Endothelial cell of umbilical vein (primary cell): Measurements from ENCODE around the gene CSMD2. TPM values are rescaled to one million over a fixed set of nuclear protein-coding genes. Genes with fewer than 3 reads are reported as not detected.

Experiments
- BruUV-seq: library from RNA; stranded (reverse); fragments of 400-500 nt; replicated peaks from 2 replicates; lab custom pipeline; 2021; lab: Mats Ljungman, UMichigan
- CTCF ChIA-PET: fragments of 300-600, 350-600 bp; sonication (Branson Sonifier 250); formaldehyde crosslinking; loops from one replicate; lab custom pipeline; 2021; ENCODE audit warnings: antibody characterized with exemption, inconsistent platforms; lab: Charles Lee
- POLR2A ChIA-PET: fragments of 300-600, 350-600 bp; sonication (Branson Sonifier 250); formaldehyde crosslinking; loops from one replicate; lab custom pipeline; 2021; ENCODE audit warnings: antibody characterized with exemption, inconsistent platforms; lab: Charles Lee
- DNase-seq: peaks from one replicate; pipeline ENCODE4 v3.0.0-alpha.2; 2011; ENCODE audit warnings: low read depth, low spot score
- FAIRE-seq: peaks from 2 replicates; lab custom pipeline; 2011; peaks lifted over from hg19 to GRCh38; lab: Jason Lieb, UNC
- H2AFZ ChIP-seq: 2 replicates; pipeline ENCODE4 v1.6.0; 2012; ENCODE audit warnings: low read depth, low read length, control low read depth, inconsistent platforms
- H3K27ac ChIP-seq: 2 replicates; pipeline ENCODE4 v1.5.1; 2011; ENCODE audit warnings: low read depth, mild to moderate bottlenecking, control low read depth, low read length, moderate library complexity; ENCODE audit not compliant: insufficient read depth
- H3K27me3 ChIP-seq, 2 experiments: 2 replicates each; pipeline versions ENCODE4 v1.6.0 to v1.6.1; 2011; ENCODE audit warnings: low read length in 2 of 2, mixed read lengths in 1 of 2; ENCODE audit not compliant: control insufficient read depth in 2 of 2, insufficient read depth in 2 of 2
- H3K36me3 ChIP-seq, 2 experiments: 2 replicates in 1 of 2; 3 replicates in 1 of 2; pipeline ENCODE4 v1.5.1; 2011; ENCODE audit warnings: low read length in 2 of 2, mild to moderate bottlenecking in 1 of 2, moderate library complexity in 1 of 2; ENCODE audit not compliant: control insufficient read depth in 2 of 2, insufficient read depth in 2 of 2; ENCODE audit errors: extremely low read depth in 1 of 2
- H3K4me1 ChIP-seq: 3 replicates; pipeline ENCODE4 v1.5.1; 2011; ENCODE audit warnings: mild to moderate bottlenecking, low read length; ENCODE audit not compliant: control insufficient read depth, insufficient read depth; ENCODE audit errors: extremely low read depth
- H3K4me2 ChIP-seq: 2 replicates; pipeline ENCODE4 v1.6.1; 2011; ENCODE audit warnings: low read length, control low read depth, mixed read lengths; ENCODE audit not compliant: insufficient read depth
- H3K4me3 ChIP-seq, 3 experiments: fragments of 200-600 bp in 1 of 3; sonication (generic), shearing (Covaris generic) in 1 of 3; replicated peaks in 1 of 3; 2 replicates each; pipeline ENCODE4 v1.5.1; 2011 to 2016; ENCODE audit warnings: control low read depth in 3 of 3, low read length in 3 of 3, mild to moderate bottlenecking in 2 of 3, inconsistent platforms in 1 of 3, low read depth in 1 of 3, moderate library complexity in 1 of 3; ENCODE audit not compliant: insufficient read depth in 1 of 3
- H3K79me2 ChIP-seq: 2 replicates; pipeline ENCODE4 v1.6.0; 2012; ENCODE audit warnings: low read length, inconsistent platforms; ENCODE audit not compliant: control insufficient read depth, insufficient read depth
- H3K9ac ChIP-seq: replicated peaks from 2 replicates; pipeline ENCODE3; 2011; ENCODE audit warnings: low read length, control low read depth; ENCODE audit not compliant: insufficient read depth; ENCODE audit errors: extremely low read depth
- H3K9me1 ChIP-seq: replicated peaks from 3 replicates; pipeline ENCODE4 v1.6.0; 2011; ENCODE audit warnings: mild to moderate bottlenecking, low read length; ENCODE audit not compliant: control insufficient read depth, insufficient read depth; ENCODE audit errors: extremely low read depth
- H3K9me3 ChIP-seq: replicated peaks from 2 replicates; pipeline ENCODE4 v1.5.1; 2012; ENCODE audit warnings: low read length, inconsistent platforms; ENCODE audit not compliant: control insufficient read depth, insufficient read depth
- H4K20me1 ChIP-seq: replicated peaks from 2 replicates; pipeline ENCODE3; 2011; ENCODE audit warnings: mild to moderate bottlenecking, low read length; ENCODE audit not compliant: control insufficient read depth, insufficient read depth; ENCODE audit errors: extremely low read depth
- EZH2 ChIP-seq: IDR thresholded peaks from 2 replicates; pipeline ENCODE4 v1.6.1; 2012; ENCODE audit warnings: borderline replicate concordance, low read depth, mild to moderate bottlenecking, moderate library complexity, low read length, inconsistent platforms; ENCODE audit not compliant: severe bottlenecking
- FOS ChIP-seq: IDR thresholded peaks from 2 replicates; pipeline ENCODE4 v1.6.1; 2011; ENCODE audit warnings: mild to moderate bottlenecking, low read length, moderate library complexity, borderline replicate concordance; ENCODE audit not compliant: insufficient read depth
- GATA2 ChIP-seq: IDR thresholded peaks from 2 replicates; pipeline ENCODE4 v1.7.0; 2011; ENCODE audit warnings: low read depth, mild to moderate bottlenecking, moderate library complexity, mixed read lengths, low read length; ENCODE audit not compliant: insufficient read length, insufficient read depth
- JUN ChIP-seq: IDR thresholded peaks from 2 replicates; pipeline ENCODE4 v1.6.1; 2011; ENCODE audit warnings: borderline replicate concordance, low read depth; ENCODE audit not compliant: insufficient read length, insufficient read depth
- MYC ChIP-seq: IDR thresholded peaks from one replicate; pipeline ENCODE4 v1.6.1; 2011; ENCODE audit warnings: mild to moderate bottlenecking, low read depth, low read length
- POLR2A ChIP-seq: IDR thresholded peaks from 2 replicates; pipeline ENCODE4 v1.6.1; 2012; ENCODE audit warnings: low read depth, mild to moderate bottlenecking, control low read depth, low read length
- POLR2AphosphoS5 ChIP-seq: IDR thresholded peaks from 2 replicates; pipeline ENCODE4 v1.6.1; 2012; ENCODE audit warnings: low read depth, mild to moderate bottlenecking, control low read depth, low read length, moderate library complexity; ENCODE audit not compliant: insufficient read depth
- dilution Hi-C: fragments of 300-500 bp; cut with MboI; formaldehyde crosslinking; loops from one replicate; pipeline ENCODE4 v1.15.0; 2019; ENCODE audit warnings: low sequenced_read_pairs; ENCODE audit not compliant: extremely low pct_ligation_motif_present
- intact Hi-C: fragments of 100-400 bp; cut with micrococcal nuclease; formaldehyde crosslinking; loops from one replicate; pipeline ENCODE4 v1.10.0; 2022
- polyA plus RNA-seq, 4 experiments: library from polyadenylated mRNA; depleted of rRNA in 3 of 4; stranded (reverse) in 3 of 4; unstranded in 1 of 4; fragments of >200 nt; gene quantifications; 2 replicates each; pipeline versions ENCODE4 v1.2.1 to v1.2.3, GENCODE V29; 2011 to 2012; ENCODE audit warnings: missing spikeins in 1 of 4
- total RNA-seq: library from RNA; stranded (reverse); gene quantifications from 2 replicates; pipeline ENCODE4 v1.2.3, GENCODE V29; 2021
- TF ChIP-seq, protein P1 (sequence below): IDR thresholded peaks from 2 replicates; pipeline ENCODE4 v1.6.1; 2011; ENCODE audit not compliant: insufficient read depth, insufficient read length
- TF ChIP-seq, protein P2 (sequence below), 2 donors: IDR thresholded peaks; 1 replicate in 1 of 2; 2 replicates in 1 of 2; pipeline ENCODE4 v1.5.1; 2011; ENCODE audit warnings: low read length in 2 of 2, mild to moderate bottlenecking in 2 of 2, moderate library complexity in 2 of 2, control low read depth in 1 of 2, inconsistent platforms in 1 of 2, low read depth in 1 of 2; ENCODE audit not compliant: insufficient read depth in 1 of 2; ENCODE audit errors: extremely low read depth in 1 of 2

Gene CSMD2
- total and polyA plus RNA-seq, 2 donors (not counting 3 experiments of a cell fraction or from before 2014, with no cell fraction given): under 0.01 TPM; not detected in 1

DNA sequence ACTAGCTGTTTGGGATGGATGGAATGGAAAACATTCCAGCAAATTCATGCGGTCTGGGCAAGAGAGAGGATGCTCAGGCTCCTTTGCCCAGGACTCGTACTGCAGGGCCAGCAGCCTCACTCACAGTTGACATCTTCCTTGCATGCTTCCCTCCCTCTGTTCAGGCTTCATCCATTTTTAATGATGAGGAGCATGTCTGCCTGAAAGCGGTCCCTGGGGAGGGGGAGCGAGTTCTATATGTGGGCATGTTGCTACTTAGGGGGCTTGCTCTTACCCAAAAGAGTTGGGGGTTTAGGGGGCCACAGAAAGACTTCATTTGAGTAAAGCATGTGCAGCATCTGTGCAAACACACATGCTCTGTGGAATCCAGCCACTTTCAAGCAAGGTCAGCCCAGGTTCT lies 203.0 kb downstream of the CSMD2 start:
- BruUV-seq: no TSS peak
- no peak overlapping the region for H3K9ac ChIP-seq
- FAIRE-seq (no peak), DNase-seq (no peak)
- H3K4me1 ChIP-seq: no peaks in the 10 kb centered on the region
- H3K36me3 ChIP-seq: no peaks in the 10 kb centered on the region
- no peaks in the 10 kb centered on the region for H3K9me3 ChIP-seq
- no peak overlapping the region for H2AFZ ChIP-seq
- H3K9me1 ChIP-seq: no peaks in the 10 kb centered on the region
- no peak for TF ChIP-seq FOS
- TF ChIP-seq POLR2AphosphoS5: no peak
- dilution Hi-C loops: no loop called here
- no peak overlapping the region for H3K4me2 ChIP-seq
- intact Hi-C loops: no loop called here
- H3K4me3 ChIP-seq: no peak overlapping the region
- no peak overlapping the region for H3K27ac ChIP-seq
- POLR2A ChIA-PET: no interaction called here
- H3K27me3 ChIP-seq: no peaks in the 10 kb centered on the region
- CTCF ChIA-PET: no interaction called here
- no peaks in the 10 kb centered on the region for H3K79me2 ChIP-seq
- H4K20me1 ChIP-seq: no peaks in the 10 kb centered on the region

GRCh38 chr1:33960188-33960895 lies 204.7 kb downstream of the CSMD2 start:
- Histone ChIP-seq H3K9me3 (no peaks in the 10 kb centered on the region), H3K27ac (no peak overlapping the region), H3K27me3 (no peaks in the 10 kb centered on the region), H3K79me2 (no peaks in the 10 kb centered on the region), H3K4me3 (no peak overlapping the region), H3K9me1 (no peaks in the 10 kb centered on the region), H3K4me2 (no peak overlapping the region), H3K4me1 (no peaks in the 10 kb centered on the region), H2AFZ (no peak overlapping the region), H4K20me1 (no peaks in the 10 kb centered on the region), H3K9ac (no peak overlapping the region), H3K36me3 (no peaks in the 10 kb centered on the region)
- dilution Hi-C loops (no loop called here), intact Hi-C loops (no loop called here)
- no TSS peak for BruUV-seq
- POLR2A ChIA-PET: no interaction called here
- CTCF ChIA-PET: no interaction called here
- TF ChIP-seq, protein P1, sequence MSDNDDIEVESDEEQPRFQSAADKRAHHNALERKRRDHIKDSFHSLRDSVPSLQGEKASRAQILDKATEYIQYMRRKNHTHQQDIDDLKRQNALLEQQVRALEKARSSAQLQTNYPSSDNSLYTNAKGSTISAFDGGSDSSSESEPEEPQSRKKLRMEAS: no peak
- TF ChIP-seq JUN (no peak), FOS (no peak), GATA2 (no peak), EZH2 (no peak), POLR2AphosphoS5 (no peak), MYC (no peak), POLR2A (no peak)
- TF ChIP-seq, protein P2, sequence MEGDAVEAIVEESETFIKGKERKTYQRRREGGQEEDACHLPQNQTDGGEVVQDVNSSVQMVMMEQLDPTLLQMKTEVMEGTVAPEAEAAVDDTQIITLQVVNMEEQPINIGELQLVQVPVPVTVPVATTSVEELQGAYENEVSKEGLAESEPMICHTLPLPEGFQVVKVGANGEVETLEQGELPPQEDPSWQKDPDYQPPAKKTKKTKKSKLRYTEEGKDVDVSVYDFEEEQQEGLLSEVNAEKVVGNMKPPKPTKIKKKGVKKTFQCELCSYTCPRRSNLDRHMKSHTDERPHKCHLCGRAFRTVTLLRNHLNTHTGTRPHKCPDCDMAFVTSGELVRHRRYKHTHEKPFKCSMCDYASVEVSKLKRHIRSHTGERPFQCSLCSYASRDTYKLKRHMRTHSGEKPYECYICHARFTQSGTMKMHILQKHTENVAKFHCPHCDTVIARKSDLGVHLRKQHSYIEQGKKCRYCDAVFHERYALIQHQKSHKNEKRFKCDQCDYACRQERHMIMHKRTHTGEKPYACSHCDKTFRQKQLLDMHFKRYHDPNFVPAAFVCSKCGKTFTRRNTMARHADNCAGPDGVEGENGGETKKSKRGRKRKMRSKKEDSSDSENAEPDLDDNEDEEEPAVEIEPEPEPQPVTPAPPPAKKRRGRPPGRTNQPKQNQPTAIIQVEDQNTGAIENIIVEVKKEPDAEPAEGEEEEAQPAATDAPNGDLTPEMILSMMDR (IDR thresholded peaks at IDR 0.05; ENCODE audit: extremely low read depth in 1 of 2, insufficient read depth in 1 of 2, low read depth in 1 of 2, low read length in 2 of 2): no peak
- no peak for DNase-seq
- no peak for FAIRE-seq
